Astrocyte of the cerebellum (primary cell): ENCODE data around the gene SCYGR3.

Experiments
- DNase-seq: peaks from one replicate; pipeline ENCODE4 v3.0.0-alpha.2; 2011; ENCODE audit warnings: low read depth
- H3K4me3 ChIP-seq: 2 replicates; pipeline ENCODE4 v1.5.1; 2011; ENCODE audit warnings: mild to moderate bottlenecking, low read depth, low read length, moderate library complexity
- CTCF ChIP-seq: IDR thresholded peaks from 2 replicates; pipeline ENCODE4 v1.5.1; 2012; ENCODE audit warnings: low read length, low read depth, moderate library complexity, mild to moderate bottlenecking; ENCODE audit errors: missing control alignments
- in situ Hi-C: cut with HindIII; loops from 2 replicates; pipeline ENCODE4 v1.10.0; 2017; ENCODE audit warnings: low sequenced_read_pairs

The SCYGR3 gene

GRCh38 chr2:227595797-227596196, 18.8 kb downstream of the SCYGR3 start:
- TF ChIP-seq CTCF = no peak
- in situ Hi-C loops = no loop called here
- H3K4me3 ChIP-seq = no peak overlapping the region
- no peak for DNase-seq

- in situ Hi-C loops = no loop called here
- DNase-seq = no peak
- TF ChIP-seq CTCF = no peak
- H3K4me3 ChIP-seq = no peak overlapping the region
Observed at GRCh38 chr2:227592694-227593387, 21.8 kb downstream of the SCYGR3 start.

GRCh38 chr2:227582369-227582768, 32.3 kb downstream of the SCYGR3 start:
- DNase-seq = no peak
- no peak overlapping the region for H3K4me3 ChIP-seq
- in situ Hi-C loops = loop anchor here (5.0 kb wide), 1 partner anchor 50 kb away; no protein-coding TSS in a partner anchor
- no peak for TF ChIP-seq CTCF

GRCh38 chr2:227579791-227580190, 34.8 kb downstream of the SCYGR3 start:
- in situ Hi-C loops = loop anchor here (5.0 kb wide), 1 partner anchor 53 kb away; no protein-coding TSS in a partner anchor
- no peak overlapping the region for H3K4me3 ChIP-seq
- TF ChIP-seq CTCF = no peak
- no peak for DNase-seq

GRCh38 chr2:227578642-227579041, 36.0 kb downstream of the SCYGR3 start:
- no peak for TF ChIP-seq CTCF
- DNase-seq = no peak
- no peak overlapping the region for H3K4me3 ChIP-seq
- in situ Hi-C loops = no loop called here

GRCh38 chr2:227577555-227577954, 37.1 kb downstream of the SCYGR3 start:
- DNase-seq = no peak
- no peak for TF ChIP-seq CTCF
- H3K4me3 ChIP-seq = no peak overlapping the region
- in situ Hi-C loops = no loop called here

GRCh38 chr2:227576812-227577211, 37.8 kb downstream of the SCYGR3 start:
- in situ Hi-C loops = no loop called here
- no peak overlapping the region for H3K4me3 ChIP-seq
- TF ChIP-seq CTCF = no peak
- DNase-seq = no peak
